ENCODE data around the gene KRTAP9-3.

KRTAP9-3 gene

DNA sequence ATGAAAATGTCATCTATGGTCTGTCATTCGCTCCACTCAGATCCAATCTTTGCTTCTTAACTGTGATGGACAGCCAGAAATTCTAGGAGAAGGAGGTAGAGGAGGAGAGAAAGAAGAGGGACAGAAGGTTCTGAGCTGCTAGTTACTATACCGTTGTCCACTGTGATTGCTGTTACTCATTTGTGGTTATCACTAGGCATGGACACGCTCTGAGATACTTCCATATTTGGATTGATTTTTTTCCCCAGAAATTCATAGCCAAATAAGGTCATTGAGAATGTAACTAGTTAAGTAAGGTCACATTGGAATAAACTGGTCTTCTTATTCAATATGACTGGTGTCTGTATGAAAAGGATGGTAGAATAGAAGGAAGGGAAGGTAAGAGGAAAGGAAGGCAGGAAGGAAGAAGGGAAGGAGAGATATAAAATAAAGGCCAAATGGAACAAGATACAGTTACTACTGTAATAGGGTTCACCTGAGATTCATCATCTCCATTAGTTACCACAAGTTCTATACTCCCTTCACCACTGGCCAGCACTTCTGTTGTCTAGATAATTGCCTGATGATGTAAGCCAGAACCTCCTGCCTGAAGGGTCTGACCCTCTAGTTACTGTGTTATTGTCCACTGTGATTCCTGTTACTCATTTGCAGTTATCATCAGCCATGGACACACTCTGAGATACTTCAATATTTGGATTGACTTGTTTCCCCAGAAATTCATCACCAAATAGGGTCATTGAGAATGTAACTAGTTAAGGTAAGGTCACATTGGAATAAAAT is 46.1 kb downstream of the KRTAP9-3 start:
- no peak for TF ChIP-seq CTCF (IDR thresholded peaks at IDR 0.05; ENCODE audit: borderline replicate concordance, insufficient read depth, low read depth, low read length)
- no peak overlapping the region for H3K4me3 ChIP-seq (ENCODE audit: low read depth, low read length)
